ENCODE measurements around the gene HCRTR1.
A peak's percentile ranks its signal among the peaks of the same experiment; 100 is the strongest.

The HCRTR1 gene

GRCh38 chr1:31617218-31617915 lies at the start of gene HCRTR1:
TSS of gene HCRTR1 (plus strand) at chr1:31617689. CDS start at chr1:31619193, 1,504 bp downstream.
- H3K4me3 Mint-ChIP-seq, result no peak within 1 kb of the TSS
- CTCF ChIA-PET, result interaction anchor here (0.7 to 1.8 kb wide), 9 partner anchors 8 to 61 kb away, joined by 3 to 6 read pairs (median 4); no protein-coding TSS in a partner anchor
- H3K27ac Mint-ChIP-seq, result no peak within 1 kb of the TSS

GRCh38 chr1:31567956-31568570 lies 49.4 kb upstream of the HCRTR1 start:
- no peaks in the 10 kb centered on the region for H3K9me3 Mint-ChIP-seq
- no peaks in the 10 kb centered on the region for H3K4me1 Mint-ChIP-seq
- no peak for DNase-seq
- CTCF ChIA-PET, result interaction anchor here (0.6 kb wide), 1 partner anchor 10 kb away, joined by 3 read pairs; no protein-coding TSS in a partner anchor
- no peaks in the 10 kb centered on the region for H3K36me3 Mint-ChIP-seq
- peaks cover 50% of the 10 kb centered on the region for H3K27me3 Mint-ChIP-seq
- no peak overlapping the region for H3K27ac Mint-ChIP-seq
- no peak overlapping the region for H3K4me3 Mint-ChIP-seq

More at GRCh38 chr1:31617218-31617915, at the start of gene HCRTR1:
- Mint-ChIP-seq H3K36me3 (no peaks in the 10 kb centered on the region), H3K27me3 (peaks cover 59% of the 10 kb centered on the region), H3K4me1 (no peaks in the 10 kb centered on the region), H3K9me3 (no peaks in the 10 kb centered on the region)
- DNase-seq, result no peak

- no peak overlapping the region for H3K27ac Mint-ChIP-seq
- CTCF ChIA-PET, result interaction anchor here (0.5 kb wide), 1 partner anchor 20 kb away, joined by 3 read pairs; no protein-coding TSS in a partner anchor
- no peaks in the 10 kb centered on the region for H3K36me3 Mint-ChIP-seq
- no peak overlapping the region for H3K4me3 Mint-ChIP-seq
- H3K9me3 Mint-ChIP-seq, result no peaks in the 10 kb centered on the region
- H3K4me1 Mint-ChIP-seq, result no peaks in the 10 kb centered on the region
- DNase-seq, result no peak
- peaks cover 52% of the 10 kb centered on the region for H3K27me3 Mint-ChIP-seq
Measured at GRCh38 chr1:31568895-31569595, 48.4 kb upstream of the HCRTR1 start.

- no peaks in the 10 kb centered on the region for H3K4me1 Mint-ChIP-seq
- peaks cover 45% of the 10 kb centered on the region for H3K27me3 Mint-ChIP-seq
- DNase-seq, result no peak
- H3K36me3 Mint-ChIP-seq, result no peaks in the 10 kb centered on the region
- CTCF ChIA-PET, result no interaction called here
- H3K27ac Mint-ChIP-seq, result no peak overlapping the region
- no peak overlapping the region for H3K4me3 Mint-ChIP-seq
- H3K9me3 Mint-ChIP-seq, result no peaks in the 10 kb centered on the region
Measured at GRCh38 chr1:31569596-31570173, 47.8 kb upstream of the HCRTR1 start.

GRCh38 chr1:31570228-31570627 lies 47.3 kb upstream of the HCRTR1 start:
- no peak overlapping the region for H3K27ac Mint-ChIP-seq
- CTCF ChIA-PET, result no interaction called here
- no peaks in the 10 kb centered on the region for H3K9me3 Mint-ChIP-seq
- H3K4me1 Mint-ChIP-seq, result no peaks in the 10 kb centered on the region
- no peak for DNase-seq
- peaks cover 40% of the 10 kb centered on the region for H3K27me3 Mint-ChIP-seq
- H3K36me3 Mint-ChIP-seq, result no peaks in the 10 kb centered on the region
- no peak overlapping the region for H3K4me3 Mint-ChIP-seq

GRCh38 chr1:31570906-31571305 lies 46.6 kb upstream of the HCRTR1 start:
- no peak overlapping the region for H3K27ac Mint-ChIP-seq
- peaks cover 40% of the 10 kb centered on the region for H3K27me3 Mint-ChIP-seq
- no peaks in the 10 kb centered on the region for H3K9me3 Mint-ChIP-seq
- H3K4me1 Mint-ChIP-seq, result no peaks in the 10 kb centered on the region
- H3K4me3 Mint-ChIP-seq, result no peak overlapping the region
- CTCF ChIA-PET, result no interaction called here
- DNase-seq, result no peak
- no peaks in the 10 kb centered on the region for H3K36me3 Mint-ChIP-seq

GRCh38 chr1:31571340-31572295 lies 45.9 kb upstream of the HCRTR1 start:
- Mint-ChIP-seq H3K9me3 (no peaks in the 10 kb centered on the region), H3K4me3 (no peak overlapping the region), H3K27me3 (peaks cover 37% of the 10 kb centered on the region), H3K27ac (no peak overlapping the region), H3K4me1 (peaks cover 3% of the 10 kb centered on the region), H3K36me3 (no peaks in the 10 kb centered on the region)
- CTCF ChIA-PET, result no interaction called here
- DNase-seq, result no peak

- no peak for DNase-seq
- Mint-ChIP-seq H3K27ac (no peak overlapping the region), H3K4me3 (no peak overlapping the region), H3K4me1 (peaks cover 3% of the 10 kb centered on the region), H3K27me3 (peaks cover 33% of the 10 kb centered on the region), H3K9me3 (no peaks in the 10 kb centered on the region), H3K36me3 (no peaks in the 10 kb centered on the region)
- CTCF ChIA-PET, result no interaction called here
Measured at GRCh38 chr1:31572323-31573104, 45.0 kb upstream of the HCRTR1 start.

GRCh38 chr1:31573261-31573660 lies 44.2 kb upstream of the HCRTR1 start:
- DNase-seq, result no peak
- no peaks in the 10 kb centered on the region for H3K9me3 Mint-ChIP-seq
- peaks cover 3% of the 10 kb centered on the region for H3K4me1 Mint-ChIP-seq
- H3K27ac Mint-ChIP-seq, result no peak overlapping the region
- CTCF ChIA-PET, result no interaction called here
- H3K27me3 Mint-ChIP-seq, result peaks cover 32% of the 10 kb centered on the region
- no peak overlapping the region for H3K4me3 Mint-ChIP-seq
- no peaks in the 10 kb centered on the region for H3K36me3 Mint-ChIP-seq

GRCh38 chr1:31574749-31575368 lies 42.6 kb upstream of the HCRTR1 start:
- CTCF ChIA-PET, result no interaction called here
- H3K4me3 Mint-ChIP-seq, result no peak overlapping the region
- H3K9me3 Mint-ChIP-seq, result no peaks in the 10 kb centered on the region
- H3K36me3 Mint-ChIP-seq, result no peaks in the 10 kb centered on the region
- H3K27ac Mint-ChIP-seq, result no peak overlapping the region
- H3K4me1 Mint-ChIP-seq, result peaks cover 3% of the 10 kb centered on the region
- peaks cover 19% of the 10 kb centered on the region for H3K27me3 Mint-ChIP-seq
- no peak for DNase-seq

- no peak overlapping the region for H3K27ac Mint-ChIP-seq
- DNase-seq, result no peak
- H3K4me1 Mint-ChIP-seq, result peaks cover 3% of the 10 kb centered on the region
- peaks cover 14% of the 10 kb centered on the region for H3K27me3 Mint-ChIP-seq
- no peaks in the 10 kb centered on the region for H3K36me3 Mint-ChIP-seq
- CTCF ChIA-PET, result no interaction called here
- H3K9me3 Mint-ChIP-seq, result no peaks in the 10 kb centered on the region
- no peak overlapping the region for H3K4me3 Mint-ChIP-seq
Measured at GRCh38 chr1:31575369-31576140, 41.9 kb upstream of the HCRTR1 start.

GRCh38 chr1:31576201-31576669 lies 41.3 kb upstream of the HCRTR1 start, which contains the start of gene TINAGL1:
TSS of gene TINAGL1 (plus strand) at chr1:31576515. CDS start at chr1:31577149, 634 bp downstream.
- DNase-seq, result peak; percentile 30
- Mint-ChIP-seq H3K9me3 (no peaks in the 10 kb centered on the region), H3K4me1 (peaks cover 3% of the 10 kb centered on the region), H3K36me3 (no peaks in the 10 kb centered on the region), H3K4me3 (no peak within 1 kb of the TSS), H3K27ac (peak within 1 kb of the TSS; percentile 72), H3K27me3 (peaks cover 12% of the 10 kb centered on the region)
- CTCF ChIA-PET, result no interaction called here

Data from activated naive CD4-positive, alpha-beta T cell treated with anti-CD3 and anti-CD28 coated beads, Interleukin-2, amount 10 ng/mL, durations not matched to agents 7 days and 5 days (primary cell).